IPS-NIHi7 (cell line): ENCODE data around the gene SAMHD1.

Experiments
- DNase-seq: peaks from one replicate; pipeline ENCODE4 v3.0.0; 2012; ENCODE audit warnings: mixed read lengths; ENCODE audit errors: extremely low spot score

SAMHD1 gene

GRCh38 chr20:36872852-36873251 lies 78.7 kb downstream of the SAMHD1 start:
- DNase-seq: no peak

- no peak for DNase-seq
Observed at GRCh38 chr20:36871640-36872570, 79.6 kb downstream of the SAMHD1 start.

DNA sequence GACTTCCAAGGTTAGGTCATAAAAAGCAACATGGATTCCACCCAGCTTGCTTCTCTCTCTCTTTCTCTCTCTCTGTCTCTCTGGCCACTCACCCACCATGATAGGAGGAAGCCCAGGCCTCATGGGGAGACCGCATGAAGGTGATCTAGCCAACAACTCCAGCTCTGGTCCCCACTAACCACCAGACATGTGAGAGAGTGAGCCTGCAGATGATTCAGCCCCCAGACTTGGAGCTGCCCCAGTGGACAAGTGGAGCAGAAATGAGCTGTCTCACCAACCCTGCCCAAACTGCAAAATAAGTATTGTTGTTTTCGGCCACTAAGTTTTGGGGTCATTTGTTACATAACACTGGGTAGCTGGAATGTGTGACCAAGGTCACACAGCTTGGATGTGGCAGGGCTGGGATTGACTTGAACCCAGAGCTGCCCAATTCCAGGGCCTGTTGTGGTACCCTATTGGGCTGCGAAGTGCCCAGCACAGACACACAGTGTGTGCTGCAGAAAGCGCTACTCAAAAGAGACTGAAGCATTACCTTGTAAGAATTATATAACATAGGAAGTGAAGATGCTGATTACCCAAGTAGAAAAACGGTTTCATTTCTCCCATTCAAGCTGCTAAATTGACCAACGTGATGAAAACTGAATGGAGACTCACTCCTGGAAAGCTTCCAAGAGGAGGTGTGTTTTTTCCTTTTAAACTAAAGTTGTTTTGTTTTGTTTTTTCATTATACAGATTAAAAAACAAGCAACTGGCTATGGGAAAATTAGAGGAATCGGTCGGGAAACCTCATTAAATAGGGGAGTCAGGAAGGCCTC lies 84.6 kb downstream of the SAMHD1 start:
- no peak for DNase-seq

DNA sequence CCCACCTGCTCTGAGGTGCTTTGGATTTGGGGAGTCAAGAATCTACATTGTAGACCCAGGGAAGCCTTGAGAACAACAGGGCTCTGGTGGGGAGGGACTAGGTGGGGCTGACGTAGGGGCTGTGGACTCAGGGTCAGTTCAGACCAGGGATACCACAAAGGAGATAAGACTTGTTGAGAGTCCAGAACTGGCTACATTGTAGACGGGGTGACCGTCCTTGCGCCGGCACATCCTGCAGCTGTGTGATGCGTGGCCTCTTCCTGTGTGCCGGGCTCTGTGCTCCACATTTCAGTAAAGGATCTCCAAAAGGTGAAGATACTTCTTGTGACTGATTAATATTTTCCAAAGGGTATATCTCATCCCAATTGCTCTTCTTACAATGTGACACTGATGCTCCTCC lies 85.3 kb downstream of the SAMHD1 start:
- no peak for DNase-seq

- no peak for DNase-seq
Observed at GRCh38 chr20:36865861-36866149, 85.7 kb downstream of the SAMHD1 start.

- no peak for DNase-seq
Observed at GRCh38 chr20:36865076-36865860, 86.2 kb downstream of the SAMHD1 start.

DNA sequence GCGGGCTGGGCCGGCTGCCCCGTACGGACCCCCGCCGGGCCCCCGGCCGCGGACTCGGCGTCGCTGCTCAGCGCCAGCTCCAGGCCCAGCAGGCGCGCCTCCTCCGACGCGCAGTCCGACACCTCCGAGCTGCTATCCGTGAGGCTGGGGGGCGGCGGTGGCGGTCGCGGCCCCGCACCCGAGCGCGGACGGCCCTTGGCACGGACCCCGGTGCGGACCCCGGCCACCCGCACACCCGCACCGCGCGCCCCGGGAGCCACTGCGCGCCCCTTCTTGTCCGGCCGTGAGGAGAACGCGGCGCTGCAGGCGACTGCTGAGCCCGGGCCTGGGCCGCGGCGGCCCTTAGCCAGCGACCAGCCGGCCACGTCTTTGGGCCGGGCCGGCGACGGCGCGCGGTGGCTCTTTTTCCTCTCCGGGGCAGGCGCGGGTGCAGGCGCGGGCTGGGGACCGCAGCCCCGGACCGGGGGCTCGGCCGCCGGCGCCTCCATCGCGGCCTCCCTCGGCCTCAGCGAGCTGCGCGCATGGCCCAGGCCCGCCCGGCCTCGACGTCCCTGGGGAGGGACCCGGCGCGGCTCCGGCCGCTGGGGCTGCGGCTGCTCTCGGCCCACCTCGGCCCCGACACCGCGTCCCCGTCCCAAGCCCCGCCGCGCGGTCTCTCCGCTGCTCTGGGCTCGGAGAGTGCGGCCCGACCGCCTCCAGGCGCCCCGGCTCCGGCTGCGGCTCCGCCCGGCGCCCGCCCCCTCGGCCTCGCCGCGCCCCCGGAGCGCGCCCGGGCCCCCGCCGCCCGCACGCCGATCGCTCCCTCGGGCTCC lies 88.4 kb downstream of the SAMHD1 start:
- no peak for DNase-seq

GRCh38 chr20:36861875-36862801 lies 89.4 kb downstream of the SAMHD1 start:
- no peak for DNase-seq

GRCh38 chr20:36861625-36861874 lies 90.0 kb downstream of the SAMHD1 start:
- DNase-seq: no peak

GRCh38 chr20:36860811-36861624 lies 90.5 kb downstream of the SAMHD1 start:
- no peak for DNase-seq

DNA sequence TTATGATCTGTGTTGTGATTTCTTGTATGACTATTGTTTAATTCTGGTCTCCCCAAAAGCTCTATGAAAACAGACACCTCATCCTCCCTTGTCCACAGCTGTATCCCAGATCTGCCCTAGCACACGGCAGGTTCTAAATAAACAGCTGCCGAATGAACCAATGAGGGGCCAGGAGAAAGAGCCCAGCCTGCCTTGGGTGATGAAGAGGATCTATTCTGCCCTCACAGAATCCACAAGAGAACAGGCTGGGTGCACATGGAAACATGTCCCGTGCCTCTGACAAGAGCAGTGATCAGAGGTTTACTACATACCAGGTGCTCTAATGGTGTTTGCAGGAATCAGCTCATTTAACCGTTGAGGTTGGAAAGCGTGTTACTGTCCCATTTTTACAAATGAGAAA lies 91.2 kb downstream of the SAMHD1 start:
- DNase-seq: no peak

DNA sequence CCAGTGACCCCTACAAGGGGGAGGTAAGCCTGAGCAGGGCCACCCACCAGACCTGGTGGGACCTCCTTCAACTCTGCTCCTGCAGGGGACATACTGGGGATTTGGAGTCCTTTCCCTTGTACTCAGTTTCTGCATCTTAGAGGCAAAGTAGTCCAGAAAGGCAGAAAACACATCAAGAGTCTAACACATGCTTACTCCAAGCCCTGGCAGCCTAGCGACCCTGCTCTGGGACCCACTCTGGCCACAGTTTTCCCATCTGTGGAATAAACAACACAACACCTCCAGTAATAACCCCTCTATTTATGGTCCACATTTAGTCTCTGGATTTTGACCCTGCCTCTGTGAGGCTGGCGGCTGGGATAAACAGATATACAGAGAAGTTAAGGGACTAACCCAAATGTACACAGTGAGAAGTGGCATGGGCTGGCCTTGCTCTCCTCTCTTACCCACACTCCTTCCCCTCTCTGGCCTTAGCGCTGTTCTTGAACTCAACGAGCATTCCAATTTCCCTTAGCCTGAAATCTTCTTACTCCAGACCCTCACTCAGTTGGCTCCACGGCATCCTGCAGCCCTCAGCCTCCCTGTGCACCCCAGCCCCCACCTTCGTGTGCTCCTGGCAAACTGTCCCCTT lies 91.7 kb downstream of the SAMHD1 start:
- DNase-seq: no peak

DNA sequence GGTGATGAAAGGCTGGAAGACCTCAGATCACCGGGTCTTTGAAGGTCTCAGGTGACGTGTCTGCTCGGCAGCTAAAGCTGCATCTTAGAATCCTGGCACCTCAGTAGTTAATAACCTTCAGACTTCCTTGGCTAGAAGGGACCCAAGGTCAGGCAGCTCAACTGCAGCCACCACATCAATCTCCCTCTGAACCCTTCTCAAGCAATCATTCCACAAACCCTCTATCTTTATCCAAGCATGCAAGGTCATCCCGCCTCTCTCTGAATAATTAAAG lies 92.3 kb downstream of the SAMHD1 start:
- DNase-seq: no peak

DNA sequence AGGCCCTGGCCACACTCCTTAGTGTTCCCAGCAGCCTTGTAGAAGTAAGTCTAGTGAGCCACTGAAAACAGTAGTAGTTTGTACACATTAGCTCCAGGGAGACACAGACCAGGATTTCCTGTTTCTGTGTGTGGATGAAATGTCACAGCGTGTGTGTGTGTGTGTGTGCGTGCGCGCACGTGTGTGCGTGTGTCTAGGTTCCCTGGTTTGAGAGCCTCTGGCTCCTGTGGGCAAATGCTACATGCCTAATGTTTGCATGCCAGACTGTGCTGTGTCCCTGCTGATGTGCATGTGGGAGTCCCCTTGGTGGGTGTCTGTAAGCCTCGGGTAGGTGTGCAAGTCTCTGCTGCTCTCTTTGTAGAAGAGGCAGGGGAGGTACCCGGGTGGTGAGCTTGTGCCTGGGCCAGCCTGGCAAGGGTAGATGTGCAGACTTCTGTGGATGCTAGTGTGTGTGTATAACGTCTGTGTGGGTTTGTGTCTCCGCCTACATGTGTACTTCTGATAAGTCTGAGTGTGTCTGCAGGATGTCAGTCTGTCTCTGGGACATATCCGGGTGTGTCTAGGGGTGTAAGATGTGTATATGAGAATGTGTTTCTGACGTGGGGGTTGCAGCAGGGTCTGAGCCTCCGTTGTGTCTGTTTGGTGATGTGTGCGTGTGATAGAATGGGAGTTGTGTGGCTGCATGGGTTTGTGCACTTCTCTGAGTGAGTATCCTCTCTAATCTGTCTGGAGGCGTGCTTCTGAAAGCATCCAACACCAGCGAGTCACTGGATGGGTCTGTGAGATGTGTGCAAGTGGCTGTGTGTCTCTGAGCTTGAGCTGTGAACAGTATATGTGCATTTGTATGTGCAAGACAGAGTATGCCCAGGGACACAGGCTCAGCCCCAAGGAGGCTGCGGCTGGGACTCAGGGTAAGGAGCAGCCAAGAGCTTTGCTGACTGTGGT lies 94.5 kb downstream of the SAMHD1 start:
- no peak for DNase-seq

DNA sequence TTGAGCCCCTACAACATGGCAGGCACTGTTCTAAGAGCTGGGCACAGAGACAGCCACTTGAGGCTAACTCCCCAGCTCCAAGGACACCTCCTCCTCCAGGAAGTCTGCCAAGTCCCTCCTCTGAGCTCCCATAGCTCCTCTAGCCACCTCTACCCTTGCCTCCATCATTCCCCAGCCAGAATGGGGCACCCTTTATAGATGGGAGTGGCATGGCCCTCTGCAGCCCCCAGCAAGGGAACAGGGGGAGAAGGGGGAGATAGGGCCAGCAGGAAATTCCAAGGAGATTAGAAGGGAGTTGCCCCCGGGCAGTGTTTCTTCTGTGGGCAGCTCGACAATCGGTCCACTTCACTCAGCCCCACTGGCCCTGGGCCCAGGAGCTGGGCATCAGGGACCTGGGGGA lies 95.3 kb downstream of the SAMHD1 start:
- no peak for DNase-seq

- no peak for DNase-seq
Observed at GRCh38 chr20:36855241-36855657, 96.3 kb downstream of the SAMHD1 start.

DNA sequence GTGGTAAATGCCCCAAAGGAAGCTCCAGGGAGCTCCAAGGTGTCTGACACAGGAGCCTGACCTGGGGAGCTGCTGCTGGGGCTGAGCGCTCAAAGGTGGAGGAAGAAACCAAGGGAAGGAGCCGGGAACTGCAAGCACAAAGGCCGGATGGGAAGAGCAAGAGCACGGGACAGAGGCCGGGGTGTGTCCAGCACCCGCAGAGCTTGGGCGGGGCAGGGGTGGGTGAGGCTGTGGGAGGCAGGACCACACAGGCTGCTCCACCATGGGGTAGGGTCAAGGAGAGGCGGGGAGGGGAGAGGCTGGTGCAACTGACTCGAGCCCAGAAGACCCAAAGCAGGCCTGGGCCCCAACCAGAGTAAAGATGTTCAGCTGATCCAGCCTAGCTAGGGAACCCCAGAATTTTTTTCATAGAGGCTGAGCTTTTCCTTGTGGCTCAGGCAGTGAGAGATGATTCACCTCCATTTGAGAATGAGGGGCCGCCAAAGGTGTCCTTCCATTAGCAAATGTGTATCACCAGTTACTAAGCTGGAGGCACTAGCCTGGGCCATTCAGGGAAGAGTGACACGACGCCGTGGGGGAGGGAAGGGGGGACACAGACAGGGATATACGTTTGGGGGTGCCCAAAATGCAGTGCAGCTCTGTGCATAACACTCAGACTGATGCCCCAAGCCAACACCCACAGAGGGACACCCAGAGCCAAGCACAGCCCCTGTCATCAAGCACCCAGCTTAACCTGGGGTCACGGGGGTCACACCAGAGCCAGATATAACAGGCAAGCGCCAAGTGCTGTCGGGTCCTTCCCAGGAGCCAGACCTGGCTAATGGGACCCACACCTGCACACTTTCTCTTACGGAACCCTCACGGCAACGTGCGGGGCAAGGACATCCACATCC lies 96.9 kb downstream of the SAMHD1 start:
- DNase-seq: no peak
